ENCODE data around the gene EEIG2.

Gene EEIG2

DNA sequence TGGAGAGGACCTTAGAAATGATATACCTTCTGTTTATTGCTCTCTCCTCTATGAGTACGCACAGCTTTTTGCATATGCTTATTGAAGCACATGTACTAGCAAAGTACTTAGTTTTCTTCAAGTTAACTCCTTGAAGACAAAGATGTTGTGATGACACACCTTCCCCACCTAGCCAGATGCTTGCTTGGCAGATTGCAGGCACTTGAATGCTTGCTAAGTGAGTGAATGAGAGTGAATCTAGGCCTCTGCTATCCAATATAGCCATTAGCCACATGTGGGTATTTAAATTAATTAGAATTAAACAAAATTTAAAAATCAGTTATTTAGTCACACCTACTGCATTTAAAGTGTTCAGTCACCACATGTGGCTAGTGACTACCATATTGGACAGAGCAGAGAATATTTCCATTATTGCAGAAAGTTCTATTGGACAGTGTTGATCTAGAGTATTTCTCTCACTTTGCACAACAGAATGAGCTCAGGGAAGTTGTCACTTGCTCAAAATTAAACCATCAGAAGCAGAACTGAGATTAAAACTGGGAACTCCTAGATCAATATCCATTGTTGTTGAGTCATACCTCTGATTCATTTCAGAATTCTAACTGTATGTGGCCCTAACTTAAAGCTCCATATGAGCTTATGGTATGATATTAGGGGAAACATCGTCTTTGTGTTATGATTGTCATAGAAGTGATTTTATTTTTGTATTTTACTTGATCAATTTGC is 8.6 kb upstream of the EEIG2 start:
- no peak for DNase-seq

DNA sequence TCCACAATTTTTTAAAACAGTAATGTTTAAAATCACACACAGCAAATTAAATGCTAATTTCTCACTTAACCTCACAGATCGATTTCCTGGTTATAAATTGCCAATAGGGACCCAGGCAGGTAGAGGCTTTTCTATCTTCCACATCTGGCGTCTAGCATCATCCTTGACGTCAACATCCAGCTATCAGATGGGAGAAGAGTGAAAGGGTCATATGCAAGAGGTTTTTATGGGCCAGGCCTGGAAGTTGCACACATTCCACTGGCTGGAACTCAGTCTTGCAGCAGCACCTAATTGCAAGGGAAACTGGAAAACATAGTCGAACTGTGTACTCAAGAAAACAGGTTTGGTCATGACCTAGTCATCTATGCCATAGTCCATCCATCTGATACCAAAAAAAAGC is 6.0 kb upstream of the EEIG2 start:
- no peak for DNase-seq

DNA sequence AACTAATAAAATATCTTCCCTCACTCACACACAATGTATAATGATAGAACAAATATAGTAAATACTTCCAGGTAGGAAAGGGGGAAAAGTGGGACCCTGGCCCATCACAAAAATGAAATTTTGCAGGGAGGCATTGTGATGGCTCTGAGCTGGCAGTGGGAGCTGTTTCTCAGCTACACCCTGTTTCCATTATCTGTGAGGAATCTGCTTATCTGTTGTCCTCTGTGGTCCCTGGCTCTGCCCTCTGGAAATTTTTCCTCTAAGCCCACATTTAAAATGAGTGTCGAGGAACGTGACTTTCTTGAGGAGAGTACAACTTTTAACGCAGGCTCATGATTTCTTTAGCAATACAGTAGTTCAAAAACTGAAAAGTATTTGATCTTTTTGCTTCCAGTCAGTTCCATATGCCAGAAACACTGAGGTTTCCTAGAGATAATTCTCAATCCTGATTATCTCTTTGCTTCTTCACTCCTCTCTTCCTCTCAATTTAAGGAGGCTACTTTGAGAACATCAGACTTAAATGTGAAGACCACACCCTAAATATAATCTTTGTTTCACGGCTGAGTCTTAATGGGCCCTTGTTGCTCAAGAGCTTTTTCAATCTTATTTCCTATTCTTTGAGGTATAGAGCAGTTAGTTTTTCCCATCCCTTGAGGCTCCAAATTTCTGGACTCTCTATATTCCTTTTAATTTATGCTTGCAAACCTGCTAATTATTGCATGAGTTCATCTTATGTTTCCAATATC is 5.0 kb upstream of the EEIG2 start:
- no peak for DNase-seq

DNA sequence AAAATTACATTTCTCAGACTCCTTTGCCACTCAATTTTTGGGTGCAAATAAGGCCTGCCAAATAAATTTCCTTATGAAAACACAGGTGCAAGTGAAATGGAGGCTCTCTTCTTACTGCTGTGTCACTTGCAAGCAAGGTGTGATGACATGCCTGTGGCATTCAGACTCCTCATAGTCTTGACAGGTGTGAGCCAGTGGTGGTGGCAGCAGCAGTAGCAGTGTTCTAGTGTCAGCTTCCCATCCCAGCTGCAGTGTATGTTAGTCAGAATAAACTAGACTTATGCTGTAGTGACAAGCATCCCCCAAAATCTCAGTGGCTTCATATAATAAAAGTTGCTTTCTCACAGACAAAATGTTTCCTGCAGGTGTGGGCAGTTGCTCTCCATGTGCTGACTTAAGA is 3.8 kb upstream of the EEIG2 start:
- no peak for DNase-seq

DNA sequence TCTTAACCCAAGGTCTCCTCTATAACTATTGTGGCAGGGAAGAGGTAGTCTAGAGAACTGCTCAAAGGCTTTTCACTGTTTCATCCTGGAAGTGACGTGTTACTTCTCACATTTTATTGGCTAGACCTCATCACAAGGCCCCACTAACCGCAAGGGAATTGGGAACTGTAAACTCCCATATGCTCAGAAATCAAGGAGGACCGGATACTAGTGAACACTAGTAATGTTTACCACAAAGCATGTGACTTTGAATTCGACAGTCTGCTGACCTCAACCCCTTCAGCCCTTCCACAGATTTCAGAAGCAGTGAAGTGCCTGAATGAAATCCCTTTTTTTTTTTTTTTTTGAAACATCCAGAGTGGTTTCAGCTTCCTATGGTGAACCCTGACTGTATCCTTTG is 3.4 kb upstream of the EEIG2 start:
- DNase-seq, result no peak

DNA sequence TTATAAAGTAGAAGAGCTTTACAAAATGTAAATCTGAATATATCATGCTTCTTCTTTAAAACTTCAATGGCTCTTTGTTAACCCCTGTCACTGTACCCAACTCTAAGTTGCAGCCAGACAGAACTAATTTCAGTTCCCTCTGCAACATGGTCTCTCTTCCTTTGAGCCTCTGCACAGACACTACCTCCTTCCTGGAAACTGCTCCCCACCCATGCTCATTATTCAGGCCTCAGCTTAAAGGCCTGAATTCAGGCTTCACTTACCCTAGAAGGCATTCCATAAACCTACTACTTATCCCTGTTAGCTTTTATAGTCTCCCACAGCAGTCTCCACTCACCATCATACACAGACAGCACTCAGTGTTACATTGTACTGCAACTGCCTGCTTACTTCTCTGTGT is 2.6 kb upstream of the EEIG2 start:
- no peak for DNase-seq

DNA sequence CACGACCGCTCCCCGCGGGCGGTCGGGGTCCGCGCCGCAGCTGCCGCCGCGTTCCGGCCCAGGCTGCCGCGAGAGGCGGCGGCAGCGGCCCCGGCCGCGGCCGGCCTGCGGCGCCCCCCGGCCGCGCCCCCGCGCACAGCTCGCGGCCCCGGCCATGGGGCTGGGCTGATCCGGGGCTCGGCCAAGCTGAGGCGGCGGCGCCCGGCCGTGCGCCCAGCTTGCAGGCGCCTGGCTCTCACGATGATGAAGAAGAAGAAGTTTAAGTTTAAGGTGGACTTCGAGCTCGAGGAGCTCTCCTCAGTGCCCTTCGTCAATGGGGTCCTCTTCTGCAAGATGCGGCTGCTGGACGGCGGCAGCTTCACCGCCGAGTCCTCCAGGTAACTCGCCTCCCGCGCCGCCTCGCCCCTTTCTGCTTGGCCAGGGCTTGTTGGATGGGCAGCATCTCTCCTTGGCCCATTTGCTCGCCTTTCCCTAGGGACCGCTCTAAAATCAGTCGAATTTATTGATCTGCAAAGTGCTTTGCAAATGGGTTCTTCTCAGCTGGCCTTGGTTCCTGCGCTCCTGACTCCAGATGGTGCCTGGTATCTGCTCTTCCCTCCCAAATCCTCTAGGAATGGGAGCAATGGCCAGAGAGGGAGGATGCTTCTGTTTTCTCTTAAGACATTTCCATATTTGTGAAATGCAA is 431 bp downstream of the EEIG2 start:
- peak; percentile 26 for DNase-seq

DNA sequence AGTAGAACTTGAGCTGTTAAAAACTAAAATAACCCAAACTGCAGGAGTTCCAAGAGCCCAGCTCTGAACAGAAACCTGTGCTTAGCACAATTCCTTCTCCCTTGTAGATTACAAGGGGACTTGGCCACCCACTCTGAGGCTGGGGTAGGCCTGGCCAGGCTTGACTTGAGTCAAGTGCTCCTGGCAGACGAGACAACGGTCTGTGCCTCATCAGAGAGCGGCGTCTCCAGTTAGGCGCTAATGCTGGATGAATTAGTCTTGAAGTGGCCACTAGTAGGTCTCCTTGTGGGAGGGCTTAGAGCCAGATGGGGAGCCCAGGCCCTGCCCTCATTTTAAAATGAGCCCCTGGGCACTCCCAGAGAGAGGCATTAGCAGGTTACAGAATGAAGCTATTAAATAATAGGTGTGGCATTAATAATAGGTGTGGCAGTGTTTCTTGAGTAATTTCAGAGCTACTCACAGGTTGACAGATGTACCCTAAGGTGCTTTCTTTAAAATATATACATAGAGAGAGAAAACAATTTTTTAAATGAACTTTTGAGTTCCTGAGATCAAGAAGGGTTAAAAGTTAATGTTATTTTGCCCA is 1.1 kb downstream of the EEIG2 start:
- peak; percentile 64 for DNase-seq

DNA sequence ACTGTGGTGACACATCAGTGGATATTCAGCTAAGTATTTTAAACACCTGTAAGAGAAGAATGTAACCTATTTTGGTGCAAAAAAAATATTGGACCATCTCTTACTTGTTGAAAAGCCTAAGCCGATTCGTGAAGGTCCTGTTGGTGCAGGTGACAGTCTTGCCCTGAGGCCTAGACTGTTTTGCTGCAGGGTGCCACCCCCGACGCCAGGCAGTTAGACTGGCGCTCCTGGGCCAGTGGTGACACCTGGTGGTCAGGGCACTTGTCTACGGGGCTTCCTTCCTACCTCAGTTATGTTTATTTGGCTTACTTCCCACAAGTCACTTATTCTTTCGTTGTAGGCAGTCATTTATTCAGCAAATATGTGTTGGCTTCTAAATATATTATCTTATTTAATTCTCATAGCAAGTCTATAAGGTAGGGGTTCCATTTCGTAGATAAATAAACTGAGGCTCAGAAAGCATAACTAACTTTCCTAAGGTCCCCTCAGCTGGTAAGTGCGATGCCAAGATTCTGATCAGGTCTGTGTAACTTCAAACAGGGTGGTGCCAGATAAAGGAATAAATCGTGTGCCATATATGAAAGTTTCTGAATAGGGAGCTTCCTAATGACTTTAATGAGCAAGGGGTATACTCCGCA is 1.9 kb downstream of the EEIG2 start:
- DNase-seq, result peak; percentile 87

DNA sequence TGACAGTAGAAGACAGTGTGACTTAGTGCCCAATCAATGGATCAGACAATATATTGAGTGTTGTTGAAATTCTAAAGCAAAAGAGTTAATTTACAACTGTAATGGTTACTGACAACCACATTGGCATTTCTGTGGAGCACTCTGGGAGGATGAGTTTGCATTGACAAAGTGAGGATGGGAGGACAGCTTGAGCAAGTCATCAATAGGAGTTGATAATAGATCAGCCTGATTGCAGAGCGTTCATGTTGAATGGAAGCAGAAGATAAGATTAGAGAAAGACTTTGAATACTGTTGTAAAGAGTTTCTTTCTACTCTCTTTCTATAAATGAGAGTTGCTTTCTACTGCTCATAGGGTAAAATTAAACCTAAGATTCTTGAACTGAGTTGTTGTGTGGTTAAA is 3.9 kb downstream of the EEIG2 start:
- DNase-seq, result no peak

DNA sequence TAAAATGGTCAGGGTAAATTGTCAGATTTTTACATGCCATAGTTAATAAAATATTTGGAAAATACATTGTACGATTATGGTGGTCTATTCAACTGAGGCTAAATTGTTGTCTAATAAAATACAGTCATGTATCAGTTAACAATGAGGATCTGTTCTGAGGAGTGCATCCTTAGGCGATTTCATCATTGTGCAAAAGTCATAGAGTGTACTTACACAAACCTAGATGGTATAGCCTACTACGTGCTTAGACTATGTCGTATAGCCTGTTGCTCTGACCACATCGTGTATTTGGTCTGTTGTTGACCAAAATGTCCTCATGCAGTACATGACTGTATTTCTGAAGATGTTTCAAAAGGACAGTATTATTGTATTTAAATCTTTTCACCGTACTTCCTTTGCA is 5.2 kb downstream of the EEIG2 start:
- no peak for DNase-seq

DNA sequence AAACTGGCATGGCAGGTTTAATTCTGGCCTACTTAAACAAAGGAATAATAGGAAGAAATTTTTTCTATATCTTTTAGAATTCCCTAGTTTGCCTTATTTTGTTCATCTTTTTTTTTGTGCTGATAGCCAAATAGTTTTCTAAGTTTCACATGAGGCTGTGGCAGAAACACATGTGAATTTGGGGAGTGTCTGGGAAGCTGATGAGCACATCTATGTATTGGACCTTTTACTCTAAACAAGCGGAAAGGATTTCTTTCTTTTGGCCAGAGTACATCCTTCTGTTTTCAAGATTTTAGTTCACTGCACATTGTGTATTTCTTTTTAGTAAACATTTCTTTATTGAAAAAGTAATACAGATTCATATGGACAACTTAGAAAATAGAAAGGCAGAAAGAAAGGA is 5.6 kb downstream of the EEIG2 start:
- no peak for DNase-seq

DNA sequence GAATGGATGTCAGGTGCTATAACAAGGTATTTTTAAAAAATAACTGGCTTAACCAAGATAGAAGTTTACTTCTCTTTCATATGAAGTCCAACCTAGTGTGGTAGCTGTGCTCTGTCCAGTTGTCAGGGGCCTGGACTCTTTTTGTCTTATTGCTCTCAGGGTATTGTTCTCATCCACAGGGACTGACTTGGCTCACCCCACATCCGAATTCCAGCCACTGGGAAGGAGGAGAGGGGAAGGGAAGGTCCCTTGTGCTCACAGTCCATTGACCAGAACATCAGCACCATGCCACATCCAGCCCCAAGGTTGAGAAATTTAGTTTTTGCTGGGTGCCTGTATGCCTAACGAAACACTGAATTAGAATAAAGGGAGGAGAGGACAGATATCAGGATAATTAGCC is 8.7 kb downstream of the EEIG2 start:
- no peak for DNase-seq

DNA sequence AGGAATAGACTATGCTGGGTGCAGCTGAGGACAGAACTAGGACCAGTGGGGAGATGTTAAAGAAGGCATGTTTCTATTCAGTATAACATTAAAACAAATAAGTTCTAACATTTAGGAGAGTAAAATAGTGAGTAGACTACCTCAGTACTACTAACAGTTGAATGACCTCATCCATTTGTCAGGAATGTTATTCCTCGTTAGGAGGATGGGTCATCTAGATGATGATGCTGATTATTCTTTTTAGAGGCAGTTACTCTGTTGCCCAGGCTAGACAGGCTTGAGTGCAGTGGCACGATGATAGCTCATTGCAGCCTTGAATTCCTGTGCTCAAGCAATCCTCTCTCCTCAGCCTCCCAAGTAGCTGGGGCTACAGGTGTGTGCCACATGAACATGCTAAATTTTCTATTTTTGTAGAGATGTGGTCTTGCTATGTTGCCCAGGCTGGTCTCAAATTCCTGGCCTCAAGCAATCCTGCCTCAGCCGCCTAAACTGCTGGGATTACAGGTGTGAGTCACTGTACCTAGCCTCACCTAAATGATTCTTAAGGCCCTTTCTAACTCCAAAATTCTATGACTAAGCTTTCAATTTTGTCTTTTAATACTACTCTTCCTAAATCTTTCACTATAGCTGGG is 9.3 kb downstream of the EEIG2 start:
- DNase-seq, result no peak

DNA sequence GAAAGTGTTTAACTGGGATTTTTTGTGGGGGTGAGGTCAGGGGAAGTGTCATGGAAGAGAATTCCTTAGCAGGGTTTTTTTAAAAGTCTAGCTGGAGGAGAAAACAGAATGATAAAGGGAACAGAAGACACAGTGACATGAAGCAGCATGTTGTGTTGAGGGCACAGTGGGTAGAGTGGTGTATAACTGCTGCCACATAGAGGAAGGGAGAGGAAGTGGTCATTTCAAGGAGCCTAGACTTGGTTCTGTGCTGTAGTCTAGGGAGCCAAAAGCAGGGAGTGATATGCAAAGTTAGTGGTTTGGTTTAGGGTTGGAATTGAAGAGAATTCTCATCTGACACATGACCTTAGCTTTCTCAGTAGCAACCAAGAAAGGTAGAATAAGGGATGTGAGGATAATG is 10.2 kb downstream of the EEIG2 start:
- peak; percentile 55 for DNase-seq

DNA sequence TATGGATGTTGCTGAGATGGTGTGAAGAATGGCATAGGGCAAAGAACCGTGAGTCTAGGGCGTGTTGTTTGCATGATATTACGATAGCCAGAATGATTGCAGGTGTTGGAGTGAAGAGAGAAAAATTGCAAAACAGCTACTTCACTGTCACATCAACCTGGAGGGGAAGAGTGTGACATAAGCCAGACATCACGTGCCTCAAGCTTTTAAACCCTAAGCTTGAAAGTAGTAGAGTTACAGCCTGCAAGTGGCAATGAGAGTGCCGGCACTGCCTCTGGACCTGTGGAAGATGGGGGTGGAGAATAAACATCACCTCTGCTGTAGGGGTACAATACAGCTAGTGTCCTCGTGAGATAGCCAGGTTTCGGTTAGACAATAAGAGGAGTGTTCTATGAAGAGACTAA is 11.1 kb downstream of the EEIG2 start:
- no peak for DNase-seq

DNA sequence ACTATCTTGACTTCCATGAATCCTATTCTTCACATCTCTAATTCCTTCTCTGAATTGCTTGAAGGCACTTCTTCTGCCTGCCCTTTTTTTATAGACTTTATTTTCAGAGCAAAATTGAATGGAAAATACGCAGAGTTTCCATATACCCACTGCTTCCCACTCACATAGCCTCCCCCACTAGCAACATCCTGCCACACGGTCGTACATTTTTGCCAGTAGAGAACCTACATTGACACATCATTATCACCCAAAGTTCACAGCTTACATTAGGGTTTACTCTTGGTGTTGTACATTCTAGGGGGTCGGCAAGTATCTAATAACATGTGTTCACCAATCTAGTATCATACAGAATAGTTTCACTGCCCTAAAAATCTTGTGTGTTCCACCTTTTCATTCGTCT is 12.3 kb downstream of the EEIG2 start:
- no peak for DNase-seq

DNA sequence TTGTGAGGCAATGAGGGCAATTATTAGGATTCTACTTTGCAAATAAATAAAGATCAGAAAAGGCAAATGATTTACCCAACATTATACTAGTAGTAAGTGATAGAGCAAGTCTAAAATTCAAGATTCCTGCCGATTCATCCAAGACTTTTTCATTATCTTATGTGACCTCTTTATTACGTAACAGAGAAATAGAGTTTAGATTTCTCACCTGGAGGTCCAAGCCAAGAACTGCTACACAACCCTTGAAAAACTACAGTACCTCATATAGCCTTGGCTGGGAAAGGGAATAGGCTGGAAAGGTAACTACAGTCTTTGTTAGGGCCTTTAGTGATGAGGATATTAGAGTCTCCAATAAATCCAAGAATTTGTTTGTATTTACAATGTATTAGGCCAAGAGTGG is 13.3 kb downstream of the EEIG2 start:
- DNase-seq, result no peak

DNA sequence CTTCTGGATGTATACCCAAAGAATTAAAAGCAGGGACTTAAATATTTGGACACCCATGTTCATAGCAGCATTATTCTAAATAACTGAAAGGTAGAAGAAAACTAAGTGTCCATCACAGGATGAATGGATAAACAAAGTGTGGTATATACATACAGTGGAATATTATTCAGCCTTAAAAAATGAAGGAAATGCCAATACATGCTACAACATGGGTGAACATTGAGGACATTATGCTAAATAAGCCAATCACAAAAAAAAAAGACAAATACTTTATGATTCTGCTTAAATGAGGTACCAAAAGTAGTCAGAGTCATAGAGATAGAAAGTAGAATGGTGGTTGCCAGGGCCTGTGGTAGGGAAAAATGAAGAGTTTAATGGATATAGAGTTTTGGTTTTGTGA is 14.1 kb downstream of the EEIG2 start:
- DNase-seq, result no peak

DNA sequence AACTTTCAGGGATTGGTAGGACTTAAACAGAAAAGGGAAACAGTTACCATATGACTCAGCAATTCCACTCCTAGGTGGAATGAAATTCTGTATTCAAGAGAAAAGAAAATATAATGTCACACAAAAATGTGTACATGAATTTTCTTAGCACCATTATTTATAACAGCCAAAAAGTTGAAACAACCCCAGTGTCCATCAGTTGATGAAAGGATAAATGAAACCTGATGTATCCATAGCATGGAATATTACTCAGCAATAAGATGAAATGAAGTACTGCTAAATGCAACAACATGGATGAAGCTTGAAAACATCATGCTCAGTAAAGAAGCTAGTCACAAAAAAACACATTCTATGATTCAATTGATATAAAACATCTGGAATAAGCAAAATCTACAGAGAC is 15.5 kb downstream of the EEIG2 start:
- DNase-seq, result no peak

DNA sequence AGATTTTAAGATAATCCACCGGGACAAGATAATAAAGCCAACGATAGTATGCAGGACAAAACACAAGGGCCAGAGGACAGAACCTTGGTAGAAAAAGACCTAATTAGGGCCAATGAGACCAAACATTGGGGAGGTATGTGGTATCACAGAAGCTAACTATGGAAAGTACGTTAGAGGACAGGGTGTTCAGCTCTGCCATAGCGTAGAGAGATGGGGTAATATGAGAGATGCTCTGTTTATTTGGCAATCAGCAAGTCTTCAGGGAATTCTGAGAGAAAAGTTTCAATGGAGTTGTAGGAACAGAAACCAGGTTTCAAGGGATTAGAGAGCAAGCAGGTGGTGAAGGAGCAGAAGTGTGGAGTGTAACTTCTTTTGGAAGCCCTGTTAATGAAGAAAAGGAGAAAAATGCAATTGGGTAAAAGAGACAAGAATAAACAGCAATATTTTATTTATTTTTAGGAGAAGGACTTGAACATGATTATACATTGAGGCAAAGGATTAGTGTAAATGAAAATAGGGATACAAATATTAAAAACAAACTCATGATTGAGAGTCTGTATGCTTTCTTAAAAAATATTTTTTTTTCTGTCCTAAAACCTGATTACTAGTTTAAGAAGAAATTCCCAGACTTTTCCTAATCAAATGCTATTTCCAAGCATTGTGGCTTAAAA is 24.0 kb downstream of the EEIG2 start:
- no peak for DNase-seq

DNA sequence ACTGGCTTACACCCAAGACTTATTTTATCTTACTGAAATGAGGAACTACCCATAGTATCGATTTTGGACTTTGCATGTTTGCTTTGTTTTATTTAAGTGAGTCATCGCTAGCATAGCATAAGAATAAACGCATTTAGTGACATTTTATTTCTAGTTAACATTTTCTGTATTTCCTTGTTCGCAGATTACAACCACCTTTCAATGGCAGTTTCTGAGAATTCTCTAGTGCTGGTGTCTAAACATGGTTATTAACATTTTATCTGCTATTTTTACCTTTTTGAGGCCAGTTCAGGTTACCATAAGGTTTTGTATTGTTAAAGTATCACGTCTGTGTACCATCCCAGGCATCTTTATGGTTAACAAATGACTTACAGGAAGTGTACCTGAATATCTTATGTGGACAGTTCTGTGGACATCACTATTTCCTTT is 24.5 kb downstream of the EEIG2 start:
- no peak for DNase-seq
